Thymus (tissue), 11 donors: ENCODE measurements around the gene ALDOA. TPM values are rescaled to one million over a fixed set of nuclear protein-coding genes. Genes with fewer than 3 reads are reported as not detected.
"Not testable (repeated sequence)": the region's sequence is repeated elsewhere in the genome, so short reads cannot be mapped to it uniquely, and the experiment has no call there.

ENCODE experiments used
- DNase-seq, 9 donors: peaks; one replicate each; pipeline ENCODE4 v3.0.0-alpha.2; 2013; ENCODE audit warnings: low spot score in 9 of 9, low read depth in 6 of 9, missing footprints in 1 of 9
- H3K27ac ChIP-seq, 2 donors: one replicate each; pipeline ENCODE4 v1.5.1; 2013; ENCODE audit warnings: control low read depth in 1 of 2, low read depth in 1 of 2, low read length in 1 of 2, mild to moderate bottlenecking in 1 of 2, moderate library complexity in 1 of 2
- H3K27me3 ChIP-seq, 2 donors: one replicate each; pipeline ENCODE4 v1.5.1; 2013; ENCODE audit warnings: low read length in 1 of 2; ENCODE audit not compliant: control insufficient read depth in 2 of 2, insufficient read depth in 1 of 2
- H3K36me3 ChIP-seq, 2 donors: one replicate each; pipeline ENCODE4 v1.5.1; 2013; ENCODE audit warnings: low read length in 1 of 2, mild to moderate bottlenecking in 1 of 2, moderate library complexity in 1 of 2; ENCODE audit not compliant: control insufficient read depth in 2 of 2, insufficient read depth in 2 of 2
- H3K4me1 ChIP-seq, 2 donors: one replicate each; pipeline ENCODE4 v1.5.1; 2013; ENCODE audit warnings: low read length in 2 of 2; ENCODE audit not compliant: control insufficient read depth in 2 of 2, insufficient read depth in 2 of 2
- H3K4me3 ChIP-seq, 2 donors: one replicate each; pipeline ENCODE4 v1.5.1; 2013; ENCODE audit warnings: low read length in 2 of 2, control low read depth in 1 of 2, mild to moderate bottlenecking in 1 of 2
- H3K9me3 ChIP-seq, 2 donors: one replicate each; pipeline ENCODE4 v1.5.1; 2013; ENCODE audit warnings: low read length in 1 of 2, mild to moderate bottlenecking in 1 of 2; ENCODE audit not compliant: control insufficient read depth in 2 of 2, insufficient read depth in 1 of 2
- WGBS: extraction: QIAGEN DNeasy Blood & Tissue Kit; methylation state at CpG from one replicate; pipeline ENCODE4 v1.1.7; 2013; 5-methylcytosine and 5-hydroxymethylcytosine counted together
- polyA plus RNA-seq: library from polyadenylated mRNA; stranded (reverse); fragments of 200-250 nt; gene quantifications from one replicate; pipeline ENCODE4 v1.2.3, GENCODE V29; 2013
- total RNA-seq: library from RNA; stranded (reverse); fragments of 120-200 nt; gene quantifications from one replicate; pipeline ENCODE4 v1.2.4, GENCODE V29; 2013
- donor health status: healthy.

ALDOA gene
- total and polyA plus RNA-seq, 2 donors, result 451 to 523 TPM

DNA sequence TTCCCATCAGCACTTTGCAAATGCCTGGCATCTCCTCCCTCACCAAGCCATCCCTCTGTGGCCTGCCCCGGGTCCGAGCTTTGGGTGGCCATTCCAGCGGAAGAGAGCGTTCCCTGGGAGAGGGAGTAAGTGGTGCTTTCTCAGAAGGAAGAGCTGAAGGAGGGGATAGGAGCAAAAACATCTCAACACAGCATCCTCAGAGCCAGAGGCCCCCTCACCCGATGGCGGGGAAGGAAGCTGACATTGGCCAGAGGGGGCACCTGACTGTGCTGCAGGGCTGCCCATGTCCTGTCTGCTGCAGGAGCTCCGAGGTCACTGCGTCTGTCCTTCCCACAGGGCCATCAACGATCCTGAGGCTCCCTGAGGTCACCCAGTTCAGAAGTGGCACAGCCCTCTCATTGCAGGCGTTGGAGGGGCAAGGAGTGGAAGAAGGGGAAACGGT is 34.1 kb upstream of the ALDOA start:
- Histone ChIP-seq H3K27ac (no peak overlapping the region), H3K4me1 (peaks cover 0 to 10% of the 10 kb centered on the region in 2 donors), H3K36me3 (peaks cover 0 to 2% of the 10 kb centered on the region in 2 donors), H3K9me3 (peaks cover 0 to 10% of the 10 kb centered on the region in 2 donors), H3K4me3 (no peak overlapping the region), H3K27me3 (peaks cover 37 to 76% of the 10 kb centered on the region in 2 donors)
- DNase-seq, result no peak
- 28% methylated on average over 11 of the region's 11 CpGs for WGBS

DNA sequence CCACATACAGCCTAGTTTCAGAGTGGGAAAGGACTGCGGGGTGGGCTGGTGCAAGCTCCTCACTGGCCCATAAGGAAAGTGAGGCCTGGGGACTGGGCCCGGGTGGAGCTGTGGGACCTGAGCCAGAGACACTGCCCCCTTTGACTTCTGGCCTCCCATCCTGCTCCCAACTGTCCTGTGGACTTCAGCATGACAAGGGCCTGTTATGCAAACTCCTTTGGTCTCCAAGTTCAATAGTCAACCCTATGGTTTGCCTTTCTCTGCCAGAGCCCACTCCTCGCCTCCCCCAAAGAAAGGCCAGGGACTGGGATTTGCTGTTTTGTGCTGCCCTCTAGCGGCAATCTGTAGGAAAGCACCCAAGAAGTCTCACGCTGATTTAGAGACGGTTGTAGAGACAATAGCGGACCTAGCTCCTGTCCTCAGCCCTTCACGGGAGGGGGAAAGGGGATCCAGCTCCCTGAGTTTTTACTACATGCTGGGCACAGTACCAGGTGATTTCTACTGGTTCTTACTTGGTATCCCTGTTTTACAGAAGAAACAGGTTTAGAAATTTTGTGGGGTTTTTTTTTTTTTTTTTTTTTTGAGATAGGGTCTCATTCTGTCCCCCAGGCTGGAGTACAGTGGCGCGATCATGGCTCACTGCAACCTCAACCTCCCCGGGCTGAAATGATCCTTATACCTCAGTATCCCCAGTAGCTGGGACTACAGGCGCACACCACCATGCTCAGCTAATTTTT is 33.3 kb upstream of the ALDOA start:
- peaks cover 0 to 10% of the 10 kb centered on the region in 2 donors for H3K9me3 ChIP-seq
- H3K4me3 ChIP-seq, result no peak overlapping the region
- peak in 7 of 9 donors; percentile 49 to 82 (median 59) for DNase-seq
- no peak overlapping the region for H3K27ac ChIP-seq
- peaks cover 0 to 10% of the 10 kb centered on the region in 2 donors for H3K4me1 ChIP-seq
- peaks cover 0 to 2% of the 10 kb centered on the region in 2 donors for H3K36me3 ChIP-seq
- WGBS, result 37% methylated on average over 12 of the region's 12 CpGs
- peaks cover 37 to 69% of the 10 kb centered on the region in 2 donors for H3K27me3 ChIP-seq

DNA sequence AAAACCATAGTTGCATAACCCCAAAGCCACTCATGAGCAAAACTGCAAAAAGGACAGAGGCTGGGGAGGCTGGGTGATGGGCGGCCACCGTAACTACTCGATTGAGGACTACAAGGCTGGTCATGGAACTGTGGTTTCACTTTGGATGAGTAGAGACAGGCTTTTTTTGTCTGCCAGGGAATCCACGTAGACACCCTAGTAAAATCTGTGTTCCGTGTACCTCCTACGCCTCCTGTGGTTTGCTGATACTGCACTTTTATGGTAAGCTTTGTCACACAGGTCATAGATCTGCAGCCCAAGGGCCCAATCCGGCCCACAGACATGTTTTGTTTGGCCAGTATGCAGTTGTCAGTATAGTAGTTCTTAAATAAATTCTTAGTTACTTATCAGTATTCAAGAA is 32.3 kb upstream of the ALDOA start:
- Histone ChIP-seq H3K27me3 (peaks cover 32 to 59% of the 10 kb centered on the region in 2 donors), H3K36me3 (peaks cover 0 to 2% of the 10 kb centered on the region in 2 donors), H3K9me3 (peaks cover 0 to 6% of the 10 kb centered on the region in 2 donors), H3K4me3 (no peak overlapping the region), H3K4me1 (peaks cover 0 to 10% of the 10 kb centered on the region in 2 donors), H3K27ac (no peak overlapping the region)
- 85% methylated on average over 7 of the region's 7 CpGs for WGBS
- no peak for DNase-seq

DNA sequence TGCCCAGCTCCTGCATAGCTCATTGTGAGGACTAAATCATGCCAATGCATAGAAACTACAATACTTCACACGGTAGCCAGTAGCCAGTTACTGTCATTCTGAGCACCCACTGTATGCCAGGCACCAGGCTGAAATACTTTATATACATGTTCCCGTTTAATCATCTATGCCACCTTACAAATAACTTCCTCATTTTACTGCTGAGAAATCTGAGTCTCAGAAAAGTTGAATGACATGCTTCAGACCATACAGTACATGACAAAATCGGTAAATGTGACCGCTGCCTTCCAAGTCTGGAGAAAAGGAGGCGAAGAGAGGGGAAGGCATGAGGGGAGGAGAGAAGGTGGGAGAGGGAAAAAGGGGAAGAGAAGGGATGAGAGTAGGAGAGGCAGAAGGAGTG is 25.3 kb upstream of the ALDOA start:
- H3K9me3 ChIP-seq, result no peaks in the 10 kb centered on the region
- H3K27me3 ChIP-seq, result peaks cover 0 to 9% of the 10 kb centered on the region in 2 donors
- no peaks in the 10 kb centered on the region for H3K36me3 ChIP-seq
- DNase-seq, result no peak
- H3K4me1 ChIP-seq, result no peaks in the 10 kb centered on the region
- no peak overlapping the region for H3K27ac ChIP-seq
- 30% methylated on average over 5 of the region's 5 CpGs for WGBS
- H3K4me3 ChIP-seq, result no peak overlapping the region

DNA sequence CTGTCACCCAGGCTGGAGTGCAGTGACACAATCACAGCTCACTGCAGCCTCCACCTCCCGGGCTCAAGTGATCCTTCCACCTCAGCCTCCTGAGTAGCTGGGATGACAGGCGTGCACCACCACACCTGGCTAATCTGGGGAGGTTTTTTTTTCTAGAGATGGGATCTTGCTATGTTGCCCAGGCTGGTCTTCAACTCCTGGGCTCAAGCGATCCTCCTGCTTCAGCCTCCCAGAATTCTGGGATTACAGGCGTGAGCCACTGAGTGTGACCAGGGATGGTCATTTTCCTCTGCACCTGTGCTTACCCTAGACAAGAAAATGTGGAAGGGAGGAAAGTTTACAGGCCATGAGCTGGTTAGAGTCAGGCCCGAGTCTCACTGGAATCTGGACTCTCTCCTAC is 24.9 kb upstream of the ALDOA start:
- not testable (repeated sequence) for H3K27me3 ChIP-seq, H3K36me3 ChIP-seq, H3K27ac ChIP-seq, H3K4me1 ChIP-seq, DNase-seq, H3K9me3 ChIP-seq, H3K4me3 ChIP-seq
- WGBS, result 96% methylated on average over 5 of the region's 5 CpGs

DNA sequence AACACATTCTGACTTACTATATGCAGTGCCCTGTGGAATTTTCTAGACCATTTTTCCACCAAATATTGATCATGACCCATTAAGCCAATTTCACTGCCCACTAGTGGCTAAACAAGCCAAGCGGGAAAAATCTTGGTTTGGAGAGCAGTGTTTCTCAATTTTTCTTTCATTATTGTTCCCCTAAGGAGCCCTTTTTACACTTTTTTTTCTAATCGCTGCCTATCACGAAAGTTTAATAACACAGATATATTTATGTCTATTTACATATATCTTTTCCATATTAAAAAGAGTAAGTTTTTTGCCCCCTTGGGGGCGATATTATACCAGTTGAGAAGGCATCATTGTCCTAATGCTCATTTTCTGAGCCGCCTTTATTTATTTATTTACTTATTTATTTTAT is 23.7 kb upstream of the ALDOA start:
- no peak overlapping the region for H3K27ac ChIP-seq
- DNase-seq, result peak in 1 of 9 donors; percentile 49
- no peak overlapping the region for H3K4me3 ChIP-seq
- peaks cover 0 to 5% of the 10 kb centered on the region in 2 donors for H3K9me3 ChIP-seq
- H3K27me3 ChIP-seq, result no peaks in the 10 kb centered on the region
- WGBS, result 41% methylated on average over 5 of the region's 5 CpGs
- no peaks in the 10 kb centered on the region for H3K4me1 ChIP-seq
- no peaks in the 10 kb centered on the region for H3K36me3 ChIP-seq

DNA sequence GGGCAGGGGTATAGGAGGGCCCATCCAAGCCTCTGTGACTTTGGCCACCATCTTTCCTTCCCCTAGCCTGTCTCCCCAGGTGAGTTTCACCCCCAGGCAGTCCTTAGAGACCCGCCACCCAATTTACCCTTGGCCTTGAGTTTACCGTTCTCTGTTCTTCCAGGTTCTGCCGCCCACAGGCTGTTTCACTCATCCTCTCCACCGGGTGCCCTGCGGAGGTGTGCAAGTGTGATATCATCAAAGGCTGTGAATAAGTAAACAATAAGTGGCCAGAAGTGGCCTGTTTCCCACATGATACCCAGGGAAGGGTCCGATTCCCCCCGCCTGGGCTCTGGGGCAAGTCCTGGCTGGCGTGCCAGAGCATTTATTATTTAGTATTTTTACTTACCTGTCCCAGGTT is 19.4 kb upstream of the ALDOA start:
- H3K27me3 ChIP-seq, result no peaks in the 10 kb centered on the region
- 90% methylated on average over 8 of the region's 8 CpGs for WGBS
- DNase-seq, result no peak
- H3K9me3 ChIP-seq, result peaks cover 0 to 5% of the 10 kb centered on the region in 2 donors
- no peak overlapping the region for H3K27ac ChIP-seq
- H3K4me3 ChIP-seq, result no peak overlapping the region
- no peaks in the 10 kb centered on the region for H3K4me1 ChIP-seq
- H3K36me3 ChIP-seq, result no peaks in the 10 kb centered on the region

DNA sequence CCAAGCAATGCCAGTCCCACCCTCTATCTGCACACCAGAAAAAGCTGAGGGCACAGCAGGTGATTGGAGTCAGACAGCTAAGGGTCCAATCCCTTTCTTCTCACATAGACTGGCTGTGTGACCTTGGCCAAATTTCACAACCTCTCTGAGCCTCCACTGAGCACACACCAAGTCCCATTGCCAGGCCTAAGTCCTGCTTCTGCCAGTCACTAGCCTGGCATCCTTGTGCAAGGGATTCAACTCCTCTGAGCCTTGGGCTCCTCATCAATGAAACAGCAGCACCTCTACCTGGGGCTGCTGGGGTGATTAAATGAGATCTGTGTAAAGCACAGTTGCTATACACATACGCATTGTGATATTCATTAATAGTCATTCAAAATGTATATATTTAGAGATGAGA is 19.0 kb upstream of the ALDOA start:
- no peak overlapping the region for H3K27ac ChIP-seq
- no peak overlapping the region for H3K4me3 ChIP-seq
- H3K9me3 ChIP-seq, result peaks cover 0 to 5% of the 10 kb centered on the region in 2 donors
- H3K36me3 ChIP-seq, result no peaks in the 10 kb centered on the region
- no peaks in the 10 kb centered on the region for H3K27me3 ChIP-seq
- peaks cover 0 to 2% of the 10 kb centered on the region in 2 donors for H3K4me1 ChIP-seq
- 100% methylated on average over 1 of the region's 1 CpG for WGBS
- no peak for DNase-seq

DNA sequence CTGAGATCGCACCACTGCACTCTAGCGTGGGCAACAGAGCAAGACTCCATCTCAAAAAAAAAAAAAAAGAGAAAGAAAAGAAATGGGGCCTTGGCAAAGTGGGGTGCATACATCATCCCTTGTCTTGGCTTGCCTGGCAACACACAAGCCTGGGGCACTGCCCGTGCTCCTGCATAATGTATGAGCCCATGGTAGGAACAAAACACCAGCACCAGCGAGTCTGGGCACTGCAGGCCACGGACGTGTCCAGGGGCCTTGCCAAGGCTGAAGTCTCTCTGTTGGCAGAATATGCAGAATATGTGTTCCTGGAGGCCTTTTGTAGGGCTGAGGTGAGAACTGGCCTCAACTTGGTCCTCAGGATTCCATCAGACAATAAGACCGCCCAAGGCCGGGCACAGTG is 15.7 kb upstream of the ALDOA start:
- DNase-seq, result no peak
- Histone ChIP-seq H3K4me1 (peaks cover 7 to 26% of the 10 kb centered on the region in 2 donors), H3K27ac (no peak overlapping the region)

More for the DNA sequence above, 15.7 kb upstream of the ALDOA start:
- H3K4me3 ChIP-seq, result no peak overlapping the region
- H3K27me3 ChIP-seq, result no peaks in the 10 kb centered on the region
- H3K36me3 ChIP-seq, result no peaks in the 10 kb centered on the region
- WGBS, result 98% methylated on average over 8 of the region's 8 CpGs
- peaks cover 0 to 5% of the 10 kb centered on the region in 2 donors for H3K9me3 ChIP-seq
